WTC11 (cell line): ENCODE data around the gene PIPOX. TPM values are rescaled to one million over a fixed set of nuclear protein-coding genes. Genes with fewer than 3 reads are reported as not detected.
A peak's percentile ranks its signal among the peaks of the same experiment; 100 is the strongest.

Source experiments
- ATAC-seq: fragments of 200-7000 bp; cut with Tn5 transposase; 2 replicates; pipeline ENCODE4 v1.10.0; 2021; ENCODE audit warnings: mild to moderate bottlenecking, moderate library complexity
- CTCF ChIA-PET: fragments of 300-600 bp; sonication (Branson Sonifier 250); formaldehyde crosslinking; loops from one replicate; lab custom pipeline; 2021; ENCODE audit warnings: antibody characterized with exemption; lab: Charles Lee
- POLR2A ChIA-PET: fragments of 350-600 bp; sonication (Branson Sonifier 250); formaldehyde crosslinking; loops from one replicate; lab custom pipeline; 2021; ENCODE audit warnings: antibody characterized with exemption; lab: Charles Lee
- DNase-seq: peaks from one replicate; pipeline ENCODE4 v3.0.0; 2021; ENCODE audit warnings: low spot score
- H3K27ac Mint-ChIP-seq: 2 replicates; pipeline ENCODE4 v1.8.0; 2021; ENCODE audit warnings: mixed read lengths
- H3K27me3 Mint-ChIP-seq: 2 replicates; pipeline ENCODE4 v1.8.0; 2021; ENCODE audit warnings: low read depth, mild to moderate bottlenecking, moderate library complexity, mixed read lengths
- H3K36me3 Mint-ChIP-seq: 2 replicates; pipeline ENCODE4 v1.8.0; 2021; ENCODE audit warnings: mixed read lengths
- H3K4me1 Mint-ChIP-seq: 2 replicates; pipeline ENCODE4 v1.8.0; 2022; ENCODE audit warnings: mixed read lengths
- H3K4me3 Mint-ChIP-seq: 2 replicates; pipeline ENCODE4 v1.8.0; 2021; ENCODE audit warnings: mild to moderate bottlenecking, moderate library complexity, mixed read lengths
- H3K9me3 Mint-ChIP-seq: 2 replicates; pipeline ENCODE4 v1.8.0; 2021; ENCODE audit warnings: mixed read lengths
- ARID4B ChIP-seq: sonication (generic); formaldehyde crosslinking; IDR thresholded peaks from 2 replicates; pipeline ENCODE4 v1.8.0; 2023; ENCODE audit warnings: missing genetic modification reagents, mild to moderate bottlenecking, borderline replicate concordance
- CREB1 ChIP-seq: sonication (generic); formaldehyde crosslinking; IDR thresholded peaks from 2 replicates; pipeline ENCODE4 v1.8.0; 2023; ENCODE audit warnings: mild to moderate bottlenecking, missing genetic modification reagents
- FOXJ3 ChIP-seq: sonication (generic); formaldehyde crosslinking; IDR thresholded peaks from 2 replicates; pipeline ENCODE4 v1.9.0; 2021; ENCODE audit warnings: missing genetic modification reagents, mild to moderate bottlenecking, borderline replicate concordance
- JAZF1 ChIP-seq: fragments of 250-450 bp; sonication (Bioruptor Pico); IDR thresholded peaks from 2 replicates; pipeline ENCODE4 v1.9.0; 2021; ENCODE audit warnings: moderate library complexity, mild to moderate bottlenecking, inconsistent platforms
- RORB ChIP-seq: fragments of 250-450 bp; sonication (Bioruptor Pico); IDR thresholded peaks from 2 replicates; pipeline ENCODE4 v1.9.0; 2021; ENCODE audit warnings: mild to moderate bottlenecking
- SP1 ChIP-seq: sonication (generic); formaldehyde crosslinking; conservative IDR thresholded peaks from 2 replicates; pipeline ENCODE4 v1.8.1; 2022; ENCODE audit warnings: missing genetic modification reagents
- TCF7 ChIP-seq: sonication (generic); formaldehyde crosslinking; IDR thresholded peaks from 2 replicates; pipeline ENCODE4 v1.8.0; 2022; ENCODE audit warnings: mild to moderate bottlenecking, low read depth, missing genetic modification reagents, moderate library complexity
- TEAD4 ChIP-seq: sonication (generic); formaldehyde crosslinking; IDR thresholded peaks from 2 replicates; pipeline ENCODE4 v1.8.0; 2022; ENCODE audit warnings: mild to moderate bottlenecking, missing genetic modification reagents
- TP53 ChIP-seq: sonication (generic); formaldehyde crosslinking; IDR thresholded peaks from 2 replicates; pipeline ENCODE4 v1.8.1; 2023; ENCODE audit warnings: mild to moderate bottlenecking, missing genetic modification reagents
- ZNF232 ChIP-seq: sonication (generic); formaldehyde crosslinking; IDR thresholded peaks from 2 replicates; pipeline ENCODE4 v1.8.0; 2022; ENCODE audit warnings: mild to moderate bottlenecking, missing genetic modification reagents
- ZNF263 ChIP-seq: sonication (generic); formaldehyde crosslinking; IDR thresholded peaks from 2 replicates; pipeline ENCODE4 v1.8.1; 2022; ENCODE audit warnings: low read depth, mild to moderate bottlenecking, moderate library complexity, missing genetic modification reagents
- ZNF317 ChIP-seq: sonication (generic); formaldehyde crosslinking; IDR thresholded peaks from 2 replicates; pipeline ENCODE4 v1.8.1; 2023; ENCODE audit warnings: low read depth, mild to moderate bottlenecking, moderate library complexity, missing genetic modification reagents, borderline replicate concordance
- ZNF425 ChIP-seq: fragments of 250-450 bp; sonication (Bioruptor Pico); conservative IDR thresholded peaks from 2 replicates; pipeline ENCODE4 v1.9.0; 2021; ENCODE audit warnings: mild to moderate bottlenecking
- total RNA-seq: library from RNA; stranded (reverse); gene quantifications from 3 replicates; pipeline ENCODE4 v1.2.3, GENCODE V29; 2021
- TF ChIP-seq, protein P1 (sequence below): fragments of 250-450 bp; sonication (Bioruptor Pico); IDR thresholded peaks from 2 replicates; pipeline ENCODE4 v1.8.0; 2021; ENCODE audit warnings: mild to moderate bottlenecking
- TF ChIP-seq, protein P2 (sequence below): fragments of 250-450 bp; sonication (Bioruptor Pico); IDR thresholded peaks from 2 replicates; pipeline ENCODE4 v1.9.0; 2021; ENCODE audit warnings: mild to moderate bottlenecking, borderline replicate concordance
- TF ChIP-seq, protein P3 (sequence below): fragments of 250-450 bp; sonication (Bioruptor Pico); IDR thresholded peaks from 2 replicates; pipeline ENCODE4 v2.1.2; 2022; ENCODE audit warnings: mild to moderate bottlenecking, moderate library complexity

The PIPOX gene
- total RNA-seq, 1 experiment from 2014 or later = 34.2 TPM

GRCh38 chr17:29042679-29043538 is at the start of gene PIPOX (continued):
- TF ChIP-seq, protein P1, sequence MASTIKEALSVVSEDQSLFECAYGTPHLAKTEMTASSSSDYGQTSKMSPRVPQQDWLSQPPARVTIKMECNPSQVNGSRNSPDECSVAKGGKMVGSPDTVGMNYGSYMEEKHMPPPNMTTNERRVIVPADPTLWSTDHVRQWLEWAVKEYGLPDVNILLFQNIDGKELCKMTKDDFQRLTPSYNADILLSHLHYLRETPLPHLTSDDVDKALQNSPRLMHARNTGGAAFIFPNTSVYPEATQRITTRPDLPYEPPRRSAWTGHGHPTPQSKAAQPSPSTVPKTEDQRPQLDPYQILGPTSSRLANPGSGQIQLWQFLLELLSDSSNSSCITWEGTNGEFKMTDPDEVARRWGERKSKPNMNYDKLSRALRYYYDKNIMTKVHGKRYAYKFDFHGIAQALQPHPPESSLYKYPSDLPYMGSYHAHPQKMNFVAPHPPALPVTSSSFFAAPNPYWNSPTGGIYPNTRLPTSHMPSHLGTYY = no peak
- TF ChIP-seq ZNF263 (CRISPR knock-in tag) (no peak), CREB1 (peak; percentile 52; the same call in 1 of the 2 replicates), TEAD4 (CRISPR knock-in tag) (peak; percentile 57; the same call in 1 of the 2 replicates), TP53 (0 out of 2 replicates have a peak, but pooled peaks have one; percentile 40), SP1 (CRISPR knock-in tag) (peak; percentile 67; the same call in 1 of the 2 replicates), ZNF232 (CRISPR knock-in tag) (peak; percentile 51; the same call in 1 of the 2 replicates), FOXJ3 (no peak), TCF7 (CRISPR knock-in tag) (no peak), ZNF425 (CRISPR knock-in tag) (no peak)
- TF ChIP-seq, protein P2, sequence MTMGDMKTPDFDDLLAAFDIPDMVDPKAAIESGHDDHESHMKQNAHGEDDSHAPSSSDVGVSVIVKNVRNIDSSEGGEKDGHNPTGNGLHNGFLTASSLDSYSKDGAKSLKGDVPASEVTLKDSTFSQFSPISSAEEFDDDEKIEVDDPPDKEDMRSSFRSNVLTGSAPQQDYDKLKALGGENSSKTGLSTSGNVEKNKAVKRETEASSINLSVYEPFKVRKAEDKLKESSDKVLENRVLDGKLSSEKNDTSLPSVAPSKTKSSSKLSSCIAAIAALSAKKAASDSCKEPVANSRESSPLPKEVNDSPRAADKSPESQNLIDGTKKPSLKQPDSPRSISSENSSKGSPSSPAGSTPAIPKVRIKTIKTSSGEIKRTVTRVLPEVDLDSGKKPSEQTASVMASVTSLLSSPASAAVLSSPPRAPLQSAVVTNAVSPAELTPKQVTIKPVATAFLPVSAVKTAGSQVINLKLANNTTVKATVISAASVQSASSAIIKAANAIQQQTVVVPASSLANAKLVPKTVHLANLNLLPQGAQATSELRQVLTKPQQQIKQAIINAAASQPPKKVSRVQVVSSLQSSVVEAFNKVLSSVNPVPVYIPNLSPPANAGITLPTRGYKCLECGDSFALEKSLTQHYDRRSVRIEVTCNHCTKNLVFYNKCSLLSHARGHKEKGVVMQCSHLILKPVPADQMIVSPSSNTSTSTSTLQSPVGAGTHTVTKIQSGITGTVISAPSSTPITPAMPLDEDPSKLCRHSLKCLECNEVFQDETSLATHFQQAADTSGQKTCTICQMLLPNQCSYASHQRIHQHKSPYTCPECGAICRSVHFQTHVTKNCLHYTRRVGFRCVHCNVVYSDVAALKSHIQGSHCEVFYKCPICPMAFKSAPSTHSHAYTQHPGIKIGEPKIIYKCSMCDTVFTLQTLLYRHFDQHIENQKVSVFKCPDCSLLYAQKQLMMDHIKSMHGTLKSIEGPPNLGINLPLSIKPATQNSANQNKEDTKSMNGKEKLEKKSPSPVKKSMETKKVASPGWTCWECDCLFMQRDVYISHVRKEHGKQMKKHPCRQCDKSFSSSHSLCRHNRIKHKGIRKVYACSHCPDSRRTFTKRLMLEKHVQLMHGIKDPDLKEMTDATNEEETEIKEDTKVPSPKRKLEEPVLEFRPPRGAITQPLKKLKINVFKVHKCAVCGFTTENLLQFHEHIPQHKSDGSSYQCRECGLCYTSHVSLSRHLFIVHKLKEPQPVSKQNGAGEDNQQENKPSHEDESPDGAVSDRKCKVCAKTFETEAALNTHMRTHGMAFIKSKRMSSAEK (CRISPR knock-in tag) = peak; percentile 67; the same call in 1 of the 2 replicates

- no peak for ATAC-seq
- H3K9me3 Mint-ChIP-seq = no peaks in the 10 kb centered on the region
- no peak overlapping the region for H3K27ac Mint-ChIP-seq
- TF ChIP-seq JAZF1 = no peak
- no peak for TF ChIP-seq RORB (CRISPR knock-in tag)
- TF ChIP-seq ZNF317 (CRISPR knock-in tag) = no peak
- TF ChIP-seq, protein P1 = no peak
- no peak for TF ChIP-seq TCF7 (CRISPR knock-in tag)
- TF ChIP-seq, protein P3, sequence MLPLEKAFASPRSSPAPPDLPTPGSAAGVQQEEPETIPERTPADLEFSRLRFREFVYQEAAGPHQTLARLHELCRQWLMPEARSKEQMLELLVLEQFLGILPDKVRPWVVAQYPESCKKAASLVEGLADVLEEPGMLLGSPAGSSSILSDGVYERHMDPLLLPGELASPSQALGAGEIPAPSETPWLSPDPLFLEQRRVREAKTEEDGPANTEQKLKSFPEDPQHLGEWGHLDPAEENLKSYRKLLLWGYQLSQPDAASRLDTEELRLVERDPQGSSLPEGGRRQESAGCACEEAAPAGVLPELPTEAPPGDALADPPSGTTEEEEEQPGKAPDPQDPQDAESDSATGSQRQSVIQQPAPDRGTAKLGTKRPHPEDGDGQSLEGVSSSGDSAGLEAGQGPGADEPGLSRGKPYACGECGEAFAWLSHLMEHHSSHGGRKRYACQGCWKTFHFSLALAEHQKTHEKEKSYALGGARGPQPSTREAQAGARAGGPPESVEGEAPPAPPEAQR (CRISPR knock-in tag) = no peak
- TF ChIP-seq ARID4B (CRISPR knock-in tag) = no peak
- TF ChIP-seq, all 79 proteins: peak for 0
- H3K4me3 Mint-ChIP-seq = no peak overlapping the region
- DNase-seq = no peak
- H3K27me3 Mint-ChIP-seq = peaks cover 17% of the 10 kb centered on the region
- no peaks in the 10 kb centered on the region for H3K36me3 Mint-ChIP-seq
- peaks cover 23% of the 10 kb centered on the region for H3K4me1 Mint-ChIP-seq
- ChIA-PET CTCF (interaction anchor here (0.9 to 3.1 kb wide), 10 partner anchors 8 to 123 kb away, joined by 3 to 28 read pairs (median 4); no protein-coding TSS in a partner anchor), POLR2A (no interaction called here)
These were observed 49.1 kb upstream of the PIPOX start for GRCh38 chr17:28993645-28994426.
